Effector memory CD4-positive, alpha-beta T cell (primary cell): ENCODE measurements around the gene SMCO4.
A peak's percentile ranks its signal among the peaks of the same experiment; 100 is the strongest.
"Not testable (repeated sequence)": the region's sequence is repeated elsewhere in the genome, so short reads cannot be mapped to it uniquely, and the experiment has no call there.

Source experiments
- DNase-seq, 3 donors: peaks; one replicate each; pipeline ENCODE4 v3.0.0-alpha.2; 2020
- H3K27ac ChIP-seq: 2 replicates; pipeline ENCODE4 v1.7.0; 2013; ENCODE audit warnings: mild to moderate bottlenecking, low read length, moderate library complexity; ENCODE audit not compliant: insufficient read depth, poor library complexity, severe bottlenecking
- H3K27me3 ChIP-seq: replicated peaks from 2 replicates; pipeline ENCODE4 v1.7.0; 2013; ENCODE audit warnings: mild to moderate bottlenecking, low read length; ENCODE audit not compliant: insufficient read depth, control insufficient read depth, poor library complexity, severe bottlenecking
- H3K36me3 ChIP-seq: 2 replicates; pipeline ENCODE4 v1.7.0; 2013; ENCODE audit warnings: mild to moderate bottlenecking, low read length, moderate library complexity; ENCODE audit not compliant: control insufficient read depth, insufficient read depth
- H3K4me1 ChIP-seq: 2 replicates; pipeline ENCODE4 v1.7.0; 2013; ENCODE audit warnings: low read length, mild to moderate bottlenecking; ENCODE audit not compliant: control insufficient read depth, insufficient read depth, poor library complexity, severe bottlenecking
- H3K4me3 ChIP-seq: 2 replicates; pipeline ENCODE4 v1.7.0; 2013; ENCODE audit warnings: low read length, low read depth, mild to moderate bottlenecking; ENCODE audit not compliant: insufficient read depth, poor library complexity, severe bottlenecking
- H3K9me3 ChIP-seq: 2 replicates; pipeline ENCODE4 v1.7.0; 2013; ENCODE audit warnings: mild to moderate bottlenecking, low read length, moderate library complexity; ENCODE audit not compliant: control insufficient read depth
- total RNA-seq, 3 donors: gene quantifications; one replicate each; lab custom pipeline; 2026; lab: John Stamatoyannopoulos, UW

Gene SMCO4, protein sequence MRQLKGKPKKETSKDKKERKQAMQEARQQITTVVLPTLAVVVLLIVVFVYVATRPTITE
- 0.35 to 1.6 (median 1.2) reads per million in 3 donors for total RNA-seq

DNA sequence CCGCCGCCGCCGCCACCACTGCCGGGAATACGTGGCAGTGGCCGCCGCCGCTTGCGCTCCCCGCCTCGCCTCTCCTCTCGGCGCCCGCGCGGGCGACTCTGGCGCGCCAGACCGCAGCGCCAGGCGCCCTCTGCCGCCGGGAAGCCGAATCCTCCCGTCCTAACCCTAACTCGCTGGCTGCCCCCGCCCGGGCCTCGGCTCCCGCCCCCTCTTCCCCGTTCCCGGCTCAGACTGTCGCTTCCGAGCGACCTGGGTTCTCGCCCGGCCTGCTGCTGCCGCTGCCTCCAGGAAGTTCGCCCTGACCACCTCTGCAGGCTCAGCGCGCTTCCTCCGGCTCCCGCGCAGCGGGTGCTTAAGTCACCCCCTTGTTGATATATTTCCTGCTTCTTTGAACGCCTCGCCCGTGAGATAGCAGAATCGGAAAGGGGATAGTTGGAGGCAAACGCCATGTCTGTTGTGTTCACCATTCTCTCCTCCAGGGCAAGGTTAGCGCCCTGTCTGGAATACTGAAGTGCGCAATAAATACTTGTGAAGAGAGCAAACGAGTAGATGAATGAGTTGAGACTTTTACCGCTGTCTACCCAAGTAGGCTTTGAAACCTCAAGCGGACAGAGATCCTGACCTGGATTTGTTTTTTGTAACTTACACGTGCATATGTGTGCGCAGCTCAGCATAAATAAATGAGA lies at the start of gene SMCO4:
SMCO4 (minus strand) TSS at position 100 of the 686 bp plus-strand sequence. CDS start 64,202 bp downstream, outside the sequence.
- no peaks in the 10 kb centered on the region for H3K36me3 ChIP-seq
- H3K4me1 ChIP-seq = peaks cover 10% of the 10 kb centered on the region
- H3K27ac ChIP-seq = peak within 1 kb of the TSS; percentile 57
- no peaks in the 10 kb centered on the region for H3K9me3 ChIP-seq
- peak; percentile 40 to 55 (median 52) for DNase-seq
- H3K27me3 ChIP-seq = no peaks in the 10 kb centered on the region
- peak within 1 kb of the TSS; percentile 85 for H3K4me3 ChIP-seq

DNA sequence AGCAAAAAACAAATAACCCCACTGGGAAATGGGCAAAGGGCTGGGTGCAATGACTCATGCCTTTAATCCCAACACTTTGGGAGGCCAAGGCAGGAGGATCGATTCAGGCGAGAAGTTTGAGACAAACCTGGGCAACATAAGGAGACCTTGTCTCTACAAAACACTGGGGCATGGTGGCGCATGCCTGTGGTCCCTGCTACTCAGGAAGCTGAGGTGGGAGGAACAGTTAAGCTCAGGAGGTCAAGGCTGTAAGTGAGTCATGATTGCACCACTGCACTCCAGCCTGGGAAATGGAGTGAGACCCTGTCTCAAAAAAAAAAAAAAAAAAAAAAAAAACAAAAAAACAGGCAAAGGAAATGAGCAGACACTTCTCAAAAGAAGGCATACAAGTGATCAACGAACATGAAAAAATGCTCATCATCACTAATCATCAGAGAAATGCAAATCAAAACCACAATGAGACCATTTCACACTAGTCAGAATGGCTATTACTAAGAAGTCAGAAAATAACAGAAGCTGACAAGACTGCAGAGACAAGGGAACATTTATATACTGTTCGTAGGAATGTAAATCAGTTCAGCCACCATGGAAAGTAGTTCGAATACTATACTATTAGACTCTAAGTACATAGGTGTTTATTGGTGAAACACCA lies 48.2 kb upstream of the SMCO4 start:
- Histone ChIP-seq H3K36me3 (no peaks in the 10 kb centered on the region), H3K9me3 (no peaks in the 10 kb centered on the region), H3K4me1 (no peaks in the 10 kb centered on the region), H3K27me3 (no peaks in the 10 kb centered on the region), H3K27ac (no peak overlapping the region), H3K4me3 (no peak overlapping the region)
- no peak for DNase-seq

DNA sequence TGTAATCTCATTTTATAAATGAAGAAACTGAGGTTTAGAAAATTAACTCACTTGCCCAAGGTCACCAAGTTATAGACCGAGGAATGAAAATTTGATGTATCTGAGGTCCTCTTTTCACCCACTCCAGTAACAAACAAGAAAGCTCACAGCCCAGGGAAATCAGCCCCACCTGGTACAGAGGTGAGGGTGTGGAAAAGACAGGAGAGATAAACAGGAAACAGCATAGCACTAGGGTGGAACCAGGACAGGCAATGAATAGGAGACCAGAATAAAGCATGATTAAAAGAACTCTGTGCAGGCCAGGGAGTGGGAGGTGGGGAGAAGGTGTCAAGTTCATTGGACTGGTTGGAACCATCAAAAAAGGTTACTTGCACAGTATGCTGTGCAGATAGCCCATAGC lies 46.2 kb upstream of the SMCO4 start:
- no peak for DNase-seq
- Histone ChIP-seq H3K27ac (no peak overlapping the region), H3K4me3 (no peak overlapping the region), H3K36me3 (no peaks in the 10 kb centered on the region), H3K27me3 (no peaks in the 10 kb centered on the region), H3K9me3 (no peaks in the 10 kb centered on the region), H3K4me1 (no peaks in the 10 kb centered on the region)

DNA sequence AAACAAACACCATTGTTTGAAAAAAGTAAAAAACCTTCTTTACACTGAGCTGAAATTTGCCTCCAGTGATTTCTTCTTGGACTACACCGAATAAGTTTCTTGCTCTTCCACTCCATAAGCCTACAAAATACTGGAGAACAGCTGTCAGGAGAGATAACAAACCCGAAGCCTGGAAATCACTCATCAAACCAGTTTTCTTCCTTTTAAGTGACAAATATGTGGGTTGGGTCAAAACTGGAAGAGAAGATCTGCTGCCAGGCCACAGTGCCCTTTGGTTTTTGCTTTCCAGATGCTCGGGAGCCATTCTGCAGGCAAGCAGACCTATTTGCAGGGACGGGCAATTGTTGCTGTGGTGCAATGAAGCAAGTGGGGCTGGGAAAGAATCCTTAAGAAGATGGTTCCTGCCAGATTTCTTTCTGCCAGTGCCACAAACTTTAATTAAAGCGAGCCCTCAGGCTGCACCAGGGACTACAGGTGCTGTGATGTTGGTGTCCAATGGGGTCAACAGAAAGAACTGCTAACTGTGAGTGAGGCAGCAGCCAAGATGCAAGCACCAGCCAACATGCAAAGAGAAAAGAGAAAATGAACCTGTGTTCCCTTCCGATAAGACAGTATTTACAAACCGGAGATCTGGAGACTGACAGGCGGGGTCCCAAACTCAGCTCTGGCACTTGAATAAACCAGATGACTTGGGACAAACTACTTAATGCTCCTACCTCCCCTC lies 44.8 kb upstream of the SMCO4 start:
- no peaks in the 10 kb centered on the region for H3K9me3 ChIP-seq
- DNase-seq = no peak

DNA sequence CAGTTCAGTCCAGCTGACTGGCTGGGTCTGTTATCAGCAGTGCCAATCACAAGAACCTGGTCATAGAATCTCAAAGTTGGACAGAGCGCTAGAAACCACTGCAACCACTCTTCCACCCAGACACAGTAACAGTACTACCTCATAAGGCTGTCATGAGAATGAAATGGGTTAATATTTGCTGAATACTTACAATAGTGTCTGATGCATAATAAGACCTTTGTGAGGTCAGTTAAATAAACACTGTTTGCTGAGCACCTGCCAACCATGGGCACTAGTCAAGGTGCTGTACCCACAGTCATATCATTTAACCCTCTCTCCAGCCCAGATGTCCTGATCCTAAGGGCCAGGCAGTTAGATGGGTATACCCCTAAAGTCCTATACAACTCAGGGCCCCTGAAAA lies 44.2 kb upstream of the SMCO4 start:
- not testable (repeated sequence) for DNase-seq, H3K4me1 ChIP-seq, H3K36me3 ChIP-seq, H3K9me3 ChIP-seq, H3K4me3 ChIP-seq, H3K27me3 ChIP-seq, H3K27ac ChIP-seq

More for the DNA sequence above, 44.8 kb upstream of the SMCO4 start:
- H3K27ac ChIP-seq = no peak overlapping the region
- no peaks in the 10 kb centered on the region for H3K36me3 ChIP-seq
- no peak overlapping the region for H3K4me3 ChIP-seq
- H3K4me1 ChIP-seq = no peaks in the 10 kb centered on the region
- no peaks in the 10 kb centered on the region for H3K27me3 ChIP-seq

DNA sequence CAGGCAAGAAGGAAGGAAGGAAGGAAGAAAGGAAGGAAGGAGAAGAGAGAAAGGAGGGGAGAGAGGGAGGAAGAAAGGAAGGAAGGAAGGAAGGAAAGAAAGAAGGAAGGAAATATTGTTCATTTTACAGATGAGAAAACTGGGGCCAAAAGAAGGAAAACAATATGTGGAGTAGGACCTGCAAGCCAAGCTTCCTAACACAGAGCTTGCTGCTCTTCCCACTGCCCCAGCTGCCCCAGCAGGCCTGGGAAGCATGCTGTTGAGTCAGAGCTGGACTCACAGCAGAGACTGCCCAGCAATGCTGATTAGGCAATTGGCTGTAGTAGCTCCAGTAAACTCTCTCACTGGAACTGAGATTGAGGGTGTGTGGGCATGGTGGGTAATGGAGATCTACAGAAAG lies 42.6 kb upstream of the SMCO4 start:
- Histone ChIP-seq H3K4me3 (no peak overlapping the region), H3K27me3 (no peaks in the 10 kb centered on the region), H3K27ac (no peak overlapping the region), H3K9me3 (no peaks in the 10 kb centered on the region), H3K4me1 (no peaks in the 10 kb centered on the region), H3K36me3 (no peaks in the 10 kb centered on the region)
- DNase-seq = no peak

DNA sequence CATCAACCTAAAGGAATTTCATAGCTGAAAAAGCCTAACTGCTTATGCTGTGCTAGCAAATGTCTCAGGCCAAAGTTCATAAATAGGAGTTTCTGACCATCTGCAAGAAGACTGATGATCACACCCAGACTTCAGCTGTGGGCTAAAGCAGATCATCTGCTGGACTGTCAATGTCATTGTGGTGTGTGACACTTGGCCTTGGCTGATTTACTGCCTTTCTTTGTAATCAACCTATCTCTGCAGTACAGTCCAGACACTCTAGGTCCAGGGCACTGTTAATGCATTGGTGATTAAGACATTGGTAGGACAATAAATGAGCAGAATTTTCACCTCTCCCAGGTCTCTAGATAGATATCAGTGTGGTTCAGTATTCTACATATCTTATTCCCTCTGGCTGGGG lies 40.3 kb upstream of the SMCO4 start:
- Histone ChIP-seq H3K4me3 (no peak overlapping the region), H3K4me1 (no peaks in the 10 kb centered on the region), H3K9me3 (no peaks in the 10 kb centered on the region), H3K27me3 (no peaks in the 10 kb centered on the region), H3K27ac (no peak overlapping the region), H3K36me3 (no peaks in the 10 kb centered on the region)
- no peak for DNase-seq

DNA sequence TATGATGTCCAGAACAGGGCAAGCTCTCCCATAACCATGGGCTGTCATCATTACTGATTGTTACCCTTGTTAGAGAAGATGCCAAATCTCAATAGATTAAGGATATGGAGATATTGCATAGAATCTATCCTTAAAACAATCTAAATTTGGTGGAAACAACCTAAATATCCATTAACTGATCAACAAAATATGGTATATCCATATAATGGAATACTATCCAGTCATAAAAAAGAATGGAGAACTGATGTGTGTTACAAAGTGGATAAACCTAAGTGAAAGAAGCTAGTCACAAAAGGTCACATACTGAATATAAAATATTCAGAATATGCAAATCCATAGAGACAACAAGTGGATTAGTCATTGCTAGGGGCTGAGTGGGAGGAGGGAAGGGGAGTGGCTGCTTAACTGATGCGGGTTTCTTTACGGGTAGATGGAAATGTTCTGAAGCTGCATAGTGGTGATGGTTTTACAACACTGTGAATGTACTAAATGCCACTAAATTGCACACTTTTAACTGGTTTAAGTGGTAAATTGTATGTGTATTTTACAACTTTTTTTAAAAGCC lies 36.1 kb upstream of the SMCO4 start:
- Histone ChIP-seq H3K27ac (no peak overlapping the region), H3K36me3 (no peaks in the 10 kb centered on the region), H3K4me3 (no peak overlapping the region), H3K27me3 (no peaks in the 10 kb centered on the region), H3K9me3 (no peaks in the 10 kb centered on the region), H3K4me1 (no peaks in the 10 kb centered on the region)
- DNase-seq = no peak

DNA sequence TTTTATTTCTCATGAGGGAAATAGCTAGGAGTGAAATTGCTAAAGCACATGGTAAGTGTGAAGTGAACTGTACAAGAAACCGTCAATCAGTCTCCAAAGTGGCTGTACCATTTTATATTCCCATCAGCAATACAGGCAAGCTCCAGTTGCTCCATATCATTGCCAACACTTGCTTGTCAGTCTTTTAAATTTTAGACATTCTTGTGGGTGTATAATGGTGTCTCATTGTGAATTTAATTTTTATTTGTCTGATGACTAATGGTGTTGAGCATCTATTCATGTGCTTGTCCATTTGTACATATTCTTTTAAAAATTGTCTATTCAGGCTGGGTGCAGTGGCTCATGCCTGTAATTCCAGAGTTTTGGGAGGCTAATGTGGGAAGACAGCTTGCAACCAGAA lies 34.1 kb upstream of the SMCO4 start:
- Histone ChIP-seq H3K4me3 (no peak overlapping the region), H3K9me3 (no peaks in the 10 kb centered on the region), H3K27ac (no peak overlapping the region), H3K4me1 (no peaks in the 10 kb centered on the region), H3K36me3 (no peaks in the 10 kb centered on the region), H3K27me3 (no peaks in the 10 kb centered on the region)
- DNase-seq = no peak
